B cell (primary cell): ENCODE measurements around the gene SRCAP. TPM values are rescaled to one million over a fixed set of nuclear protein-coding genes. Genes with fewer than 3 reads are reported as not detected.

Experiments
- ATAC-seq: fragments of 200-7000 bp; cut with Tn5 transposase; one replicate; pipeline ENCODE4 v1.10.0; 2021; ENCODE audit warnings: low read depth, mild to moderate bottlenecking, moderate number of reproducible peaks, moderate library complexity
- CTCF ChIA-PET: fragments of 350-600 bp; sonication (Branson Sonifier 250); formaldehyde crosslinking; loops from one replicate; lab custom pipeline; 2021; ENCODE audit warnings: antibody characterized with exemption, inconsistent platforms; lab: Charles Lee
- POLR2A ChIA-PET: fragments of 350-600 bp; sonication (Branson Sonifier 250); formaldehyde crosslinking; loops from one replicate; lab custom pipeline; 2021; ENCODE audit warnings: antibody characterized with exemption; lab: Charles Lee
- DNase-seq: peaks from one replicate; pipeline ENCODE4 v3.0.0; 2013
- H2AFZ ChIP-seq: 2 replicates; pipeline ENCODE4 v1.6.1; 2012; ENCODE audit warnings: mild to moderate bottlenecking, low read depth, low read length; ENCODE audit not compliant: insufficient read depth, poor library complexity, severe bottlenecking
- H3K27ac ChIP-seq, 2 donors: 1 replicate in 1 of 2; 2 replicates in 1 of 2; pipeline ENCODE4 v1.5.1; 2012 to 2013; ENCODE audit warnings: low read length in 2 of 2, mild to moderate bottlenecking in 2 of 2, moderate library complexity in 1 of 2
- H3K27me3 ChIP-seq, 4 experiments: fragments of 200-600 bp in 1 of 4; sonication (generic) in 1 of 4; replicated peaks in 1 of 4; 1 replicate in 2 of 4; 2 replicates in 2 of 4; pipeline versions ENCODE4 v1.6.1 to v1.7.0; 2013 to 2016; ENCODE audit warnings: low read length in 3 of 4, mild to moderate bottlenecking in 2 of 4, mixed read lengths in 1 of 4, moderate library complexity in 1 of 4; ENCODE audit not compliant: insufficient read depth in 4 of 4, control insufficient read depth in 3 of 4; ENCODE audit errors: control extremely low read depth in 1 of 4
- H3K36me3 ChIP-seq, 2 experiments: replicated peaks in 1 of 2; 1 replicate in 1 of 2; 2 replicates in 1 of 2; pipeline versions ENCODE4 v1.6.1 to v1.7.1; 2013; ENCODE audit warnings: low read length in 1 of 2; ENCODE audit not compliant: insufficient read depth in 2 of 2, control insufficient read depth in 1 of 2; ENCODE audit errors: control extremely low read depth in 1 of 2, extremely low read depth in 1 of 2
- H3K4me1 ChIP-seq, 2 donors: fragments of 200-600 bp in 1 of 2; sonication (generic) in 1 of 2; 1 replicate in 1 of 2; 2 replicates in 1 of 2; pipeline versions ENCODE4 v1.5.1 to v1.6.1; 2013 to 2017; ENCODE audit warnings: low read length in 2 of 2; ENCODE audit not compliant: control insufficient read depth in 2 of 2, insufficient read depth in 2 of 2
- H3K4me2 ChIP-seq: replicated peaks from 2 replicates; pipeline ENCODE3; 2012; ENCODE audit warnings: mild to moderate bottlenecking, low read depth, low read length; ENCODE audit not compliant: poor library complexity, severe bottlenecking
- H3K4me3 ChIP-seq, 5 experiments: fragments of 200-600 bp in 1 of 5; sonication (generic) in 1 of 5; 1 replicate in 3 of 5; 2 replicates in 2 of 5; pipeline versions ENCODE4 v1.5.1 to v1.7.0; 2011 to 2016; ENCODE audit warnings: low read length in 4 of 5, mild to moderate bottlenecking in 4 of 5, low read depth in 2 of 5, control low read depth in 1 of 5, moderate library complexity in 1 of 5; ENCODE audit not compliant: insufficient read depth in 1 of 5; ENCODE audit errors: control extremely low read depth in 1 of 5, extremely low read depth in 1 of 5
- H3K79me2 ChIP-seq: fragments of 200-600 bp; sonication (generic); one replicate; pipeline ENCODE4 v1.6.0; 2016; ENCODE audit warnings: low read length; ENCODE audit not compliant: control insufficient read depth, insufficient read depth
- H3K9ac ChIP-seq: fragments of 200-600 bp; sonication (generic); 2 replicates; pipeline ENCODE4 v1.6.1; 2017; ENCODE audit warnings: mild to moderate bottlenecking, low read length, moderate library complexity
- H3K9me3 ChIP-seq, 3 donors: one replicate each; pipeline versions ENCODE4 v1.6.1 to v1.7.1; 2013; ENCODE audit warnings: low read length in 2 of 3; ENCODE audit not compliant: control insufficient read depth in 2 of 3, insufficient read depth in 1 of 3; ENCODE audit errors: control extremely low read depth in 1 of 3
- H4K20me1 ChIP-seq: 2 replicates; pipeline ENCODE4 v1.6.0; 2012; ENCODE audit warnings: mild to moderate bottlenecking, low read length; ENCODE audit not compliant: insufficient read depth, control insufficient read depth, poor library complexity, severe bottlenecking
- H3K27ac Mint-ChIP-seq: one replicate; pipeline ENCODE4 v1.8.0; 2021; ENCODE audit warnings: mixed read lengths
- H3K27me3 Mint-ChIP-seq: one replicate; pipeline ENCODE4 v1.8.0; 2021; ENCODE audit warnings: mixed read lengths
- H3K4me1 Mint-ChIP-seq: one replicate; pipeline ENCODE4 v1.8.0; 2021; ENCODE audit warnings: mixed read lengths
- H3K4me3 Mint-ChIP-seq: one replicate; pipeline ENCODE4 v1.8.0; 2021; ENCODE audit warnings: mixed read lengths
- H3K9me3 Mint-ChIP-seq: one replicate; pipeline ENCODE4 v1.8.0; 2022; ENCODE audit warnings: mixed read lengths; ENCODE audit not compliant: insufficient read depth
- CTCF ChIP-seq: fragments of 200-600 bp; IDR thresholded peaks from one replicate; pipeline ENCODE4 v1.8.0; 2022; ENCODE audit warnings: antibody characterized with exemption, mild to moderate bottlenecking
- EZH2 ChIP-seq: IDR thresholded peaks from 2 replicates; pipeline ENCODE4 v1.6.1; 2012; ENCODE audit warnings: borderline replicate concordance, low read depth, mild to moderate bottlenecking, moderate library complexity, low read length; ENCODE audit not compliant: insufficient read depth, poor library complexity, severe bottlenecking
- WGBS: methylation state at CpG from one replicate; pipeline ENCODE4 v1.1.5; 2013; ENCODE audit warnings: missing lambda C conversion rate; ENCODE audit not compliant: insufficient coverage; 5-methylcytosine and 5-hydroxymethylcytosine counted together
- intact Hi-C: fragments of 100-400 bp; cut with micrococcal nuclease; formaldehyde crosslinking; loops from one replicate; pipeline ENCODE4 v1.10.0; 2022
- polyA plus RNA-seq: library from polyadenylated mRNA; depleted of rRNA; stranded (reverse); fragments of >200 nt; gene quantifications from 2 replicates; pipeline ENCODE4 v1.2.3, GENCODE V29; 2012
- total RNA-seq, 2 donors: library from RNA; stranded (reverse); fragments of 120-200 nt in 1 of 2; gene quantifications; 1 replicate in 1 of 2; 2 replicates in 1 of 2; pipeline versions ENCODE4 v1.2.3 to v1.2.4, GENCODE V29; 2013 to 2022

Gene SRCAP
- total and polyA plus RNA-seq, 2 donors (not counting 1 experiment from before 2014, with no cell fraction given): 20.9 to 145 TPM

- Histone ChIP-seq H2AFZ (no peak overlapping the region), H3K9ac (no peak overlapping the region), H3K4me2 (peak overlapping the region; percentile 4), H3K36me3 (peaks cover 3 to 74% of the 10 kb centered on the region in 2 experiments), H3K4me1 (peaks cover 6 to 9% of the 10 kb centered on the region in 2 donors), H4K20me1 (peaks cover 39% of the 10 kb centered on the region), H3K4me3 (no peak overlapping the region), H3K79me2 (peaks cover 18% of the 10 kb centered on the region), H3K9me3 (no peaks in the 10 kb centered on the region), H3K27me3 (no peaks in the 10 kb centered on the region), H3K27ac (peak overlapping the region; percentile 26 to 68)
- Mint-ChIP-seq H3K4me3 (no peak overlapping the region), H3K9me3 (no peaks in the 10 kb centered on the region), H3K27me3 (no peaks in the 10 kb centered on the region), H3K4me1 (peaks cover 14% of the 10 kb centered on the region), H3K27ac (peak overlapping the region; percentile 6)
- ChIA-PET POLR2A (no interaction called here), CTCF (no interaction called here)
- intact Hi-C loops: no loop called here
- WGBS: 91% methylated on average over 10 of the region's 23 CpGs
- DNase-seq (peak; percentile 55), ATAC-seq (peak; percentile 39)
- TF ChIP-seq EZH2 (no peak), CTCF (no peak)
Measured at GRCh38 chr16:30724641-30725417, 25.9 kb downstream of the SRCAP start.

- peaks cover 13% of the 10 kb centered on the region for H3K79me2 ChIP-seq
- no peak for ATAC-seq
Measured at GRCh38 chr16:30725418-30725792, 26.4 kb downstream of the SRCAP start.

More at GRCh38 chr16:30725418-30725792, 26.4 kb downstream of the SRCAP start:
- H4K20me1 ChIP-seq: peaks cover 33% of the 10 kb centered on the region
- peak overlapping the region; percentile 26 to 68 for H3K27ac ChIP-seq
- H3K4me3 ChIP-seq: no peak overlapping the region
- H3K4me1 ChIP-seq: peaks cover 6 to 9% of the 10 kb centered on the region in 2 donors
- no CpG with 5 or more reads among the region's 3 CpGs for WGBS
- peaks cover 14% of the 10 kb centered on the region for H3K4me1 Mint-ChIP-seq
- peaks cover 3 to 73% of the 10 kb centered on the region in 2 experiments for H3K36me3 ChIP-seq
- no peak for DNase-seq
- intact Hi-C loops: no loop called here
- peak overlapping the region; percentile 6 for H3K27ac Mint-ChIP-seq
- H3K27me3 ChIP-seq: no peaks in the 10 kb centered on the region
- H3K9me3 Mint-ChIP-seq: no peaks in the 10 kb centered on the region
- H3K4me2 ChIP-seq: peak overlapping the region; percentile 4
- no peak overlapping the region for H2AFZ ChIP-seq
- ChIA-PET CTCF (no interaction called here), POLR2A (no interaction called here)
- TF ChIP-seq EZH2: no peak
- no peak for TF ChIP-seq CTCF
- no peak overlapping the region for H3K9ac ChIP-seq
- no peaks in the 10 kb centered on the region for H3K9me3 ChIP-seq
- no peaks in the 10 kb centered on the region for H3K27me3 Mint-ChIP-seq
- H3K4me3 Mint-ChIP-seq: no peak overlapping the region
